Testis (tissue), 3 donors: ENCODE results near the gene BTBD19. TPM values are rescaled to one million over a fixed set of nuclear protein-coding genes. Genes with fewer than 3 reads are reported as not detected.

ENCODE experiments used
- DNase-seq: peaks from one replicate; pipeline ENCODE4 v3.0.0-alpha.2; 2019
- H3K27ac ChIP-seq, 2 donors: fragments of 200-600 bp; sonication (generic); one replicate each; pipeline ENCODE4 v1.5.1; 2019
- H3K27me3 ChIP-seq: fragments of 200-600 bp; sonication (generic); one replicate; pipeline ENCODE4 v1.5.1; 2019
- H3K36me3 ChIP-seq: fragments of 200-600 bp; sonication (generic); one replicate; pipeline ENCODE4 v1.5.1; 2017; ENCODE audit warnings: low read depth; ENCODE audit errors: missing control alignments
- H3K4me1 ChIP-seq: fragments of 200-600 bp; sonication (generic); one replicate; pipeline ENCODE4 v1.5.1; 2019
- H3K4me3 ChIP-seq, 2 donors: fragments of 200-600 bp; sonication (generic); one replicate each; pipeline ENCODE4 v1.5.1; 2017 to 2019
- H3K9me3 ChIP-seq: fragments of 200-600 bp; sonication (generic); one replicate; pipeline ENCODE4 v1.5.1; 2017
- POLR2A ChIP-seq: fragments of 450-650 bp; IDR thresholded peaks from one replicate; pipeline ENCODE4 v1.6.1; 2017; ENCODE audit warnings: antibody characterized with exemption, mild to moderate bottlenecking, moderate library complexity
- WGBS, 2 donors: methylation state at CpG; one replicate each; pipeline ENCODE4 v1.1.5; 2018; 5-methylcytosine and 5-hydroxymethylcytosine counted together
- intact Hi-C: fragments of 100-400 bp; cut with DNase I; formaldehyde crosslinking; loops from one replicate; pipeline ENCODE4 v1.15.1; 2023; ENCODE audit warnings: low total_unique reads
- polyA plus RNA-seq: library from polyadenylated mRNA; stranded (reverse); fragments of 350-450 nt; fragmentation: Illumina TruSeq; extraction: RNeasy Lipid Tissue Mini Kit (QIAGEN cat#74804); gene quantifications from one replicate; pipeline ENCODE4 v1.2.3, GENCODE V29; 2014; ENCODE audit warnings: low read depth, low replicate concordance; ENCODE audit not compliant: insufficient read depth
- total RNA-seq, 2 donors: library from RNA; depleted of rRNA; stranded (reverse); fragments of >200 nt; gene quantifications; one replicate each; pipeline ENCODE4 v1.2.3, GENCODE V29; 2016
- TF ChIP-seq, protein P1 (sequence below), 3 experiments: fragments of 450-650 bp in 2 of 3; fragments of 200-600 bp in 1 of 3; sonication (generic) in 1 of 3; IDR thresholded peaks; one replicate each; pipeline ENCODE4 v1.5.1; 2016 to 2019; ENCODE audit warnings: antibody characterized with exemption in 3 of 3, mild to moderate bottlenecking in 2 of 3, moderate library complexity in 1 of 3

The BTBD19 gene
- total and polyA plus RNA-seq, 3 donors from 2014 or later, result 5.4 to 14.1 (median 10.2) TPM

DNA sequence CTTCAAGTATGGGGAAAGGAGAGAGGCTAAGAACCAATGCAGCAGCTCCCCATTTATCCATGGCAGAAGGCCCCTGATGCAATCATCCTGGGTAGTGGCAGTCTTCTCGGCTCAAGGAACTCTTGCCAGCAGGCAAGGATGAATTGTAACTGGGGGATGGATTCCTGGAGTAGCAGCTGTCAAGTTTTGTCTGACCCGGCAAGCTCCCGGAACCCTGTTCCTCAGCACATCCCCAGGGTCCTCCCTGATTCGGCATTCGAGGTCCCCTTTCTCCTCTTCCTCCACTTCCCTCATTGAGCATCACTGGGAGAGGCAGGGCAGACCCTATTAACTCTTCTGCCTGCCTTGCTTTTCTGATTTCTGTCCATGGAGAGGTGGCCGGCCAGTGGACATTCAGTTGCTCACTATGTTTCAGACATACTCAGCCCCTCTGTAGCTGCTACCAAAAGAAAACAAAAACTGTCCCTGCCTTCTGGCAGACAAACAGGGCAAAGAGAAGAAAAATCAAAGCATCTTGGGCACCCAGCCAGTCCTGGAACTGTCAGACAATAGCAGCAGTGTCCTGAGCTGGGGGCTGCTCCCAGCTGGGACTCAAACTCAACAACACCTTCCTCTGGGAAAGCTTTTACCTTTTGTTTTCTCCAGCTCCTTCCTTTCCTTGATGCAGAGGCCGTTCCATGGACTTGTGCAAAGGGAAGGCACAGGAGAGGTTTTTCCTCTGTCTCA is 40.3 kb downstream of the BTBD19 start:
- peak; percentile 92 for DNase-seq
- H3K27ac ChIP-seq, result peak overlapping the region; percentile 81 to 82
- intact Hi-C loops, result no loop called here
- H3K4me3 ChIP-seq, result no peak overlapping the region
- TF ChIP-seq, protein P1, sequence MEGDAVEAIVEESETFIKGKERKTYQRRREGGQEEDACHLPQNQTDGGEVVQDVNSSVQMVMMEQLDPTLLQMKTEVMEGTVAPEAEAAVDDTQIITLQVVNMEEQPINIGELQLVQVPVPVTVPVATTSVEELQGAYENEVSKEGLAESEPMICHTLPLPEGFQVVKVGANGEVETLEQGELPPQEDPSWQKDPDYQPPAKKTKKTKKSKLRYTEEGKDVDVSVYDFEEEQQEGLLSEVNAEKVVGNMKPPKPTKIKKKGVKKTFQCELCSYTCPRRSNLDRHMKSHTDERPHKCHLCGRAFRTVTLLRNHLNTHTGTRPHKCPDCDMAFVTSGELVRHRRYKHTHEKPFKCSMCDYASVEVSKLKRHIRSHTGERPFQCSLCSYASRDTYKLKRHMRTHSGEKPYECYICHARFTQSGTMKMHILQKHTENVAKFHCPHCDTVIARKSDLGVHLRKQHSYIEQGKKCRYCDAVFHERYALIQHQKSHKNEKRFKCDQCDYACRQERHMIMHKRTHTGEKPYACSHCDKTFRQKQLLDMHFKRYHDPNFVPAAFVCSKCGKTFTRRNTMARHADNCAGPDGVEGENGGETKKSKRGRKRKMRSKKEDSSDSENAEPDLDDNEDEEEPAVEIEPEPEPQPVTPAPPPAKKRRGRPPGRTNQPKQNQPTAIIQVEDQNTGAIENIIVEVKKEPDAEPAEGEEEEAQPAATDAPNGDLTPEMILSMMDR (IDR thresholded peaks at IDR 0.05), result no peak
- no peak for TF ChIP-seq POLR2A
- no peaks in the 10 kb centered on the region for H3K9me3 ChIP-seq
- no peaks in the 10 kb centered on the region for H3K27me3 ChIP-seq
- no peaks in the 10 kb centered on the region for H3K36me3 ChIP-seq
- peaks cover 41% of the 10 kb centered on the region for H3K4me1 ChIP-seq
- WGBS, 2 donors, result 33 to 63% methylated on average over 6 to 7 of the region's 7 CpGs

DNA sequence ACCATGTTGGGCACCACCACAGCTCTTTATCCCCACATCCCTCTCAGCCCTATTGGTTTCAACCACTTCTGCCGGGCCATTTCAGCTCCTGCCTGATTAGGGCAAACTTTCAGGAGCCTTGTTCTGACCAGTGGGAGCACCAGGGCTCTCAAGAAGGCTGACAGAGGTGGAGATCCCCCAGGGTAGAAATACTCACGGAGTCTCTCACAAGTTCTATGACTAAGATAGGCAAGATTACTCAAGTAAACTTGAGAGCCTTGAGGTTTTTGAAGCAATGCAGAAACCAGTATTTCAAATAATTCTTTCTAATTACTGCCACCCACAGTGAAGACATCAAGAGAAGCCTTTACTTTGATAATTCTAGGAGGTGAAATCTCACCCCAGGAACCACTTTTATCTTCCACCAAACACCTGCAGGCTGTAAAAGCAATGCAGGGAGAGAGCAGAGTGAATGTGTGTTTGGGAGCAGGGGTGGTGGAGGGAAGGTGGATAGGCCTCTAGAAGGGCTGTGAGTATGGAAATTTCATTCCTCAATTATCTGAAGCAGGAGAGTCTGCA is 41.3 kb downstream of the BTBD19 start:
- no peaks in the 10 kb centered on the region for H3K27me3 ChIP-seq
- intact Hi-C loops, result no loop called here
- TF ChIP-seq, protein P1 (IDR thresholded peaks at IDR 0.05), result no peak
- TF ChIP-seq POLR2A, result no peak
- H3K9me3 ChIP-seq, result no peaks in the 10 kb centered on the region
- no peaks in the 10 kb centered on the region for H3K36me3 ChIP-seq
- no peak overlapping the region for H3K4me3 ChIP-seq
- WGBS, 2 donors, result 24 to 66% methylated on average over 2 of the region's 2 CpGs
- peaks cover 41% of the 10 kb centered on the region for H3K4me1 ChIP-seq
- peak overlapping the region; percentile 81 to 82 for H3K27ac ChIP-seq
- no peak for DNase-seq

DNA sequence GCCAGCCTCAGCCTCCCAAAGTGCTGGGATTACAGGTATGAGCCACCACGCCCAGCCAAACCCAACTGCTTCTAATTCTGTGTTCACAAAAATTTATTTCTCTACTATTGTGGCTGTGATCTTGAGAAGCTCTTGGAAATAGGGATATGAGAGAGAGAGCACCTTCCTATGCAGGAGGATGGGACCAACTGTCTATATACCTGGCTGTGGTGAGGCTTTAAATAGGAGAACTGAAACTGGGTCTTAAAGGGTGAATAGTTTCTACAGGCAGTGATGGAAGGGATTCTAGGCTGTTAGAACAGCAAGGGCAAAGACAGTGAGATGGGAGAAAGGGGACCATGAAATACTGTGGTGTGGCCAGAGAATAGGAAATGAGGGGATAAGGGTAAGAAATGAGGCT is 43.0 kb downstream of the BTBD19 start:
- WGBS, 2 donors, result 91% methylated on average over 1 of the region's 1 CpG
- Histone ChIP-seq H3K9me3 (no peaks in the 10 kb centered on the region), H3K27me3 (no peaks in the 10 kb centered on the region), H3K36me3 (no peaks in the 10 kb centered on the region), H3K4me3 (no peak overlapping the region), H3K27ac (peak overlapping the region in 1 of 2 donors; percentile 82), H3K4me1 (peaks cover 45% of the 10 kb centered on the region)
- no peak for DNase-seq
- TF ChIP-seq, protein P1 (IDR thresholded peaks at IDR 0.05), result no peak
- TF ChIP-seq POLR2A, result no peak
- intact Hi-C loops, result no loop called here

DNA sequence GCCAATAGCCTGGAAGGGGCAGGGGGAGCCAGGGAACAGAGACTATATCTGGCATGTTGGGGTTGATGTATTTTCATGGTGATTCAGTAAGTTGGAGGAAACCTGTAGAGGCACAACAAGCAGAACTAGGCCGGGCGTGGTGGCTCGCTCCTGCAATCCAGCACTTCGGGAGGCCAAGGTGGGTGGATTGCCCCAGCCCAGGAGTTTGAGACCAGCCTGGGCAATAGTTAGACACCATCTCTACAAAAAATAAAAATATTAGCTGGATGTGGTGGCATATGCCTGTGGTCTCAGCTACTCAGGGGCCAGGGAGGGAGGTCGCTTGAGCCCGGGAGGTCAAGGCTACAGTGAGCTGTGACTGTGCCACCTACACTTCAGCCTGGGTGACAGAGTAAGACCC is 44.9 kb downstream of the BTBD19 start:
- no peak for DNase-seq
- Histone ChIP-seq H3K9me3 (no peaks in the 10 kb centered on the region), H3K4me1 (peaks cover 38% of the 10 kb centered on the region), H3K36me3 (no peaks in the 10 kb centered on the region), H3K27ac (no peak overlapping the region), H3K4me3 (no peak overlapping the region), H3K27me3 (no peaks in the 10 kb centered on the region)
- 95 to 99% methylated on average over 6 of the region's 6 CpGs for WGBS, 2 donors
- intact Hi-C loops, result no loop called here
- TF ChIP-seq POLR2A, result no peak
- TF ChIP-seq, protein P1 (IDR thresholded peaks at IDR 0.05), result no peak
